ENCODE data around the gene DUSP6. TPM values are rescaled to one million over a fixed set of nuclear protein-coding genes. Genes with fewer than 3 reads are reported as not detected.

Gene DUSP6
- total RNA-seq, 1 donor from 2014 or later, result 370 TPM

GRCh38 chr12:89384807-89385206, 32.5 kb upstream of the DUSP6 start:
- peaks cover 3 to 15% of the 10 kb centered on the region in 2 donors for H3K4me1 ChIP-seq
- H3K27ac ChIP-seq, result peak overlapping the region; percentile 68 to 78
- no peaks in the 10 kb centered on the region for H3K9me3 ChIP-seq
- H3K27me3 ChIP-seq, result no peaks in the 10 kb centered on the region
- peak overlapping the region in 1 of 2 donors; percentile 41 for H3K4me3 ChIP-seq
- TF ChIP-seq, protein P1, sequence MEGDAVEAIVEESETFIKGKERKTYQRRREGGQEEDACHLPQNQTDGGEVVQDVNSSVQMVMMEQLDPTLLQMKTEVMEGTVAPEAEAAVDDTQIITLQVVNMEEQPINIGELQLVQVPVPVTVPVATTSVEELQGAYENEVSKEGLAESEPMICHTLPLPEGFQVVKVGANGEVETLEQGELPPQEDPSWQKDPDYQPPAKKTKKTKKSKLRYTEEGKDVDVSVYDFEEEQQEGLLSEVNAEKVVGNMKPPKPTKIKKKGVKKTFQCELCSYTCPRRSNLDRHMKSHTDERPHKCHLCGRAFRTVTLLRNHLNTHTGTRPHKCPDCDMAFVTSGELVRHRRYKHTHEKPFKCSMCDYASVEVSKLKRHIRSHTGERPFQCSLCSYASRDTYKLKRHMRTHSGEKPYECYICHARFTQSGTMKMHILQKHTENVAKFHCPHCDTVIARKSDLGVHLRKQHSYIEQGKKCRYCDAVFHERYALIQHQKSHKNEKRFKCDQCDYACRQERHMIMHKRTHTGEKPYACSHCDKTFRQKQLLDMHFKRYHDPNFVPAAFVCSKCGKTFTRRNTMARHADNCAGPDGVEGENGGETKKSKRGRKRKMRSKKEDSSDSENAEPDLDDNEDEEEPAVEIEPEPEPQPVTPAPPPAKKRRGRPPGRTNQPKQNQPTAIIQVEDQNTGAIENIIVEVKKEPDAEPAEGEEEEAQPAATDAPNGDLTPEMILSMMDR (IDR thresholded peaks at IDR 0.05), result no peak
- H3K36me3 ChIP-seq, result no peaks in the 10 kb centered on the region
- intact Hi-C loops (cut with DNase I), result loop anchor here (1.0 to 10.0 kb wide), 3 partner anchors 33 to 140 kb away; partner anchors contain the start of genes DUSP6, GALNT4 and POC1B
- DNase-seq (ENCODE audit: low spot score in 2 of 2), result no peak

- Histone ChIP-seq H3K4me3 (peak overlapping the region; percentile 1 to 41), H3K4me1 (peaks cover 3 to 15% of the 10 kb centered on the region in 2 donors), H3K36me3 (no peaks in the 10 kb centered on the region), H3K27ac (peak overlapping the region; percentile 68 to 78), H3K27me3 (no peaks in the 10 kb centered on the region), H3K9me3 (no peaks in the 10 kb centered on the region)
- TF ChIP-seq, protein P1 (IDR thresholded peaks at IDR 0.05), result no peak
- intact Hi-C loops (cut with DNase I), result loop anchor here (1.0 to 10.0 kb wide), 3 partner anchors 32 to 141 kb away; partner anchors contain the start of genes DUSP6, GALNT4 and POC1B
- peak in 1 of 2 donors; percentile 72 for DNase-seq (ENCODE audit: low spot score in 2 of 2)
These were observed 31.9 kb upstream of the DUSP6 start for GRCh38 chr12:89384050-89384758.

DNA sequence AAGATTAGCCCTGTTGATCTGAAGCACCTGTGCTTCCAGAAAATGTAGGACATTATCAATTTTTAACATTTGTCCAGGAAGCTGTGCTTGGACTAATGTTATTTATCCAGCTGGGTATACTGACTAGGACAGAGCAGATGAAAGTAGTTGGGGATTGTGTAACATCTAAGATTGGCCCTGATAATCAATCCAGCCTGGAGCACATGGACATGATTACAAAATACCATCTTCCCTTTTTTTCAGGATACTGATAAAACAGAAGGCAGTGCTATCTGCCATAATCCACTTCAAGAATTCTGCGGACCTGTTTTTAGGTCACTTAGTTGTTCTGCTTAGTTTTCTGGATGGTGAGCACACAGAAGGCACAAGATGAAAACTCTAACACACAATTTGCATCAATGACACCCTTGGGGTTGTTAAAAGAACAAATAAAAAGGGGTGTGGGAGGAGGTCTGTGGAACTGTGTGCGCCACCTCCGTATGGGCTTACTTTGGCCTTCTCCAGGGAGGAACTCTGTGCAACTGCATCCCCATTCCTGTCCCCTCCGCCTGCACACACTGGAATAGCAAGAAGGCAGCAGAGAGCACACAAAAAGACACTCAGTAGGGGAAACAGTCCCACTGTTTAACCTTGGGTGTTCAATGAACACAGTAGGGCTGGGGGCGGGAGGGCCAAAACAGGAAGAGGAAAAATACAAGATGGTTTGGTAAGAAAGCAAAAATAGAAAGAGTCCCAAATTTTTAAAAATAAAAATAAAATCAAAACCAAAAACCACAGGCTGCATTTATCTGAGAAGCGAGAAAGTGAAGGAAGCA, 31.1 kb upstream of the DUSP6 start:
- intact Hi-C loops (cut with DNase I), result loop anchor here (1.0 to 10.0 kb wide), 3 partner anchors 31 to 141 kb away; partner anchors contain the start of genes DUSP6, GALNT4 and POC1B
- H3K27ac ChIP-seq, result peak overlapping the region; percentile 68 to 78

GRCh38 chr12:89382328-89382727, 30.0 kb upstream of the DUSP6 start:
- H3K9me3 ChIP-seq, result no peaks in the 10 kb centered on the region
- H3K27ac ChIP-seq, result no peak overlapping the region
- H3K4me3 ChIP-seq, result no peak overlapping the region
- H3K27me3 ChIP-seq, result no peaks in the 10 kb centered on the region
- TF ChIP-seq, protein P1 (IDR thresholded peaks at IDR 0.05), result no peak
- H3K4me1 ChIP-seq, result peaks cover 3 to 15% of the 10 kb centered on the region in 2 donors
- intact Hi-C loops (cut with DNase I), result loop anchor here (10.0 kb wide), 1 partner anchor 142 kb away; the partner anchor contains the start of genes GALNT4 and POC1B
- H3K36me3 ChIP-seq, result no peaks in the 10 kb centered on the region
- DNase-seq (ENCODE audit: low spot score in 2 of 2), result no peak

More for the DNA sequence above, 31.1 kb upstream of the DUSP6 start:
- Histone ChIP-seq H3K4me1 (peaks cover 3 to 15% of the 10 kb centered on the region in 2 donors), H3K36me3 (no peaks in the 10 kb centered on the region), H3K27me3 (no peaks in the 10 kb centered on the region), H3K9me3 (no peaks in the 10 kb centered on the region), H3K4me3 (peak overlapping the region; percentile 1 to 41)
- no peak for DNase-seq (ENCODE audit: low spot score in 2 of 2)
- TF ChIP-seq, protein P1 (IDR thresholded peaks at IDR 0.05), result no peak

DNA sequence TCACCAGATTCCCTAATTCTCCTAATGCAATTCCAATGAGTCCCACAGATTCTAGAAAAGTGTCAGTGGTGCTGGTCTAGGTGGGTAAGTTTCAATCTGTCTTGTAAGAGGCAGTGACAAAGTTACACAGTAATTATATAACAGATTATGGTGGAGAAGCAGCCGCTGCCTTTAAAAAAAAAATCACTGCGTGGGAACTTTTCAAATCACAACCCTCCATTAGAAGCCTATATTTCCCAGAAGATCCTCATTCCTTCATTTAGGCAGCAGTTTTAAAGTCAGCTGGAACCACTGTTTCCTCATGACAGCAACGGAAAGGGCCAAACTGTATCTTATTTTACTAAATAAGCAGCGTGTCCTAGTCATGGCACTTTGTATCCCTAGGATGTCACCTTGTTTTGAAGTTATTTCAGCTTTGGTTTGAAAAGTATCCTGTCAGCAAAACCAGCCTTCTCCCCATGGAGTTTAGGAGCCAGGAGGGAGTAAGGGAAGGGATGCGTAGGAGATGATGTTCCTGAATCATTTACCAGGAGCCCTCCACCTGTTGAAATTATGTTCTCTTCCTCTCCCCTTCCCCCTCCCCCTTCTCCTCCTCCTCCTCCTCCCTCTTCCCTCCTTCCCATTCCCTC, 27.7 kb upstream of the DUSP6 start:
- no peak for DNase-seq (ENCODE audit: low spot score in 2 of 2)
- peaks cover 3 to 11% of the 10 kb centered on the region in 2 donors for H3K4me1 ChIP-seq
- H3K4me3 ChIP-seq, result no peak overlapping the region
- TF ChIP-seq, protein P1 (IDR thresholded peaks at IDR 0.05), result no peak
- no peaks in the 10 kb centered on the region for H3K27me3 ChIP-seq
- no peak overlapping the region for H3K27ac ChIP-seq
- intact Hi-C loops (cut with DNase I), result loop anchor here (10.0 kb wide), 1 partner anchor 145 kb away; the partner anchor contains the start of genes GALNT4 and POC1B
- no peaks in the 10 kb centered on the region for H3K36me3 ChIP-seq
- no peaks in the 10 kb centered on the region for H3K9me3 ChIP-seq
